ENCODE results near the gene TEDC2.
"Not testable (repeated sequence)": the region's sequence is repeated elsewhere in the genome, so short reads cannot be mapped to it uniquely, and the experiment has no call there.

Gene TEDC2

GRCh38 chr16:2437032-2437790, 22.7 kb upstream of the TEDC2 start:
- in situ Hi-C loops (cut with MboI; ENCODE audit: low sequenced_read_pairs), result no loop called here

DNA sequence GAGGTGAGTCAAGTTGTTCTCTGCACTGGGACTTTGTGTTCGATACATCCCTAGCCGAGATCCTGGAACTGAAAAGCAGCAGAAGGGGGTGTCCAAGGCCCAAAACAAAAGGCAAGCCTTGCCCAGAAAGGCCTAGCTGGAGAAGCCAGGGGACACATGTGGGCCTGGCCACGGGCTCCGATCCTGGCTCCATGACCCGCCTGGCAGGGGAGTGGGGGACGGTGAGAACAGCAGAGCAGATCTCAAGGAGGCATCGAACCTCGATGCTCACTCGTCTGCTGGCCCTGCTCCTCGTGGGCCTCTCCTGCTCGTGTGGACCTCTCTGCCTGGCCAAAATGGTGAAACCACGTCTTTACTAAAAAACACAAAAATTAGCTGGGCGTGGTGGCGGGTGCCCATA, 21.8 kb upstream of the TEDC2 start:
- in situ Hi-C loops (cut with MboI; ENCODE audit: low sequenced_read_pairs), result no loop called here

- in situ Hi-C loops (cut with MboI; ENCODE audit: low sequenced_read_pairs), result no loop called here
These were observed 20.3 kb upstream of the TEDC2 start for GRCh38 chr16:2439598-2439997.

- in situ Hi-C loops (cut with MboI; ENCODE audit: low sequenced_read_pairs), result not testable (repeated sequence)
These were observed 18.6 kb upstream of the TEDC2 start for GRCh38 chr16:2441143-2441804.

DNA sequence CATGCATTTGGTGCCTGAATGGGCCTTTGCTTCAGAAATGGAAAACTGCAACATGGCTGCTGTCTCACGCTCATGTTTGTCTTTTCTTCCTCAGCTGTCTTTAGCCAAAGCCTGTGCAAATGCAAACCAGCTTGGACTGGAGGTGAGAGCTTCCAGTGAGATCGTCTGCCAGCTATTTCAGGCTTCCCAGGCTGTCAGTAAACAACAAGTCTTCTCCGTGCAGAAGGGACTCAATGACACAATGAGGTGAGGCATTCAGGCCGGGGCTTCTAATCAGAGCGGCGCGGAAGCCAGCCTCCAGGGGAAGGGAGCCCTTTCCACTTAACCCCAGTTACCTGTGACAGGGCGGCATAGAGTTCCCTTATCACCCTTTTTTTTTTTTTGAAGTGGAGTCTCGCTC, 16.4 kb upstream of the TEDC2 start:
- in situ Hi-C loops (cut with MboI; ENCODE audit: low sequenced_read_pairs), result no loop called here

GRCh38 chr16:2447920-2448583, 11.9 kb upstream of the TEDC2 start:
- in situ Hi-C loops (cut with MboI; ENCODE audit: low sequenced_read_pairs), result no loop called here

GRCh38 chr16:2449118-2449517, 10.8 kb upstream of the TEDC2 start:
- in situ Hi-C loops (cut with MboI; ENCODE audit: low sequenced_read_pairs), result no loop called here

DNA sequence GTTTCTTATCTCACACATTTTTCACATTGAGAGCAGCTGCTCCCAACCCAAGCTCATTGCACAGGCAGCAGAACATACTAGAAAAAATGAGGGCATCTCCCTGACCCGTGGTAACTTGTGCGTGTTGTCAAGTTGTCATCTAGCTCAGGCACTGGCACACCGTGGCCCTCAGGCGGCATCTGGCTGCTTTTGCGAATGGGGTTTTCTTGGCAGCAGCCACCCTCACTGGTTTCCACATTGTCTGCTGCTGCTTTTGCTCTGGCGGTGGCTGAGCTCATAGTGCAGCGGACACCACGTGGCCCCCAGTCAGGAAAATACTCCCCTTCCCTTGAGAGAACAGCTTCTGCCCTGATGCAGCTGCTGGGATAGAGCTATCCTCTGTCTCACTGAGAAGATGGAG, 9.4 kb upstream of the TEDC2 start:
- in situ Hi-C loops (cut with MboI; ENCODE audit: low sequenced_read_pairs), result no loop called here

GRCh38 chr16:2450975-2451381, 8.9 kb upstream of the TEDC2 start:
- in situ Hi-C loops (cut with MboI; ENCODE audit: low sequenced_read_pairs), result no loop called here

DNA sequence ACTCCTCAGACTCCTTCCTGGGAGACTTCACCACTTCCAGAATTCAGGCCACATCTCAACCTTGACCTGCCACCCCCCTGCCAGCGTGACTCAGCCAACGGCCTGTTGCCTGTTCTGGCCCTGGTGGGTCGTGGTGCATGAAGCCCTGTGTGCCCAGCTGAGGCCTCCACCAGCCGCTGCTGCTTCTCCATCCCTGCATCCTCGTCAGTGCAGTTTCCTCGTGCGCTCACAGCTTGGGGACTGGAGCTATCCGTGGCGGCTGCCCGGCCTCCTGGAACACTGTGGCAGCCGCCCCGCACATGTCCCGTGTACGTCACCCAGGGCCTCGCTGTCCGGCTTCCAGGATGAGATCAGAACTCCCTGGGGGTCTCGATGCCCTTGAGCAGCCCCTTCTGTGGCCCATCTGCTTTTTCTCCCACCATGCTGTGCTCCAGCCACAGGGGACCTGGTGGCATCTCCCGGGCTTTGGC, 8.0 kb upstream of the TEDC2 start:
- in situ Hi-C loops (cut with MboI; ENCODE audit: low sequenced_read_pairs), result no loop called here

GRCh38 chr16:2452650-2453049, 7.3 kb upstream of the TEDC2 start:
- in situ Hi-C loops (cut with MboI; ENCODE audit: low sequenced_read_pairs), result no loop called here

DNA sequence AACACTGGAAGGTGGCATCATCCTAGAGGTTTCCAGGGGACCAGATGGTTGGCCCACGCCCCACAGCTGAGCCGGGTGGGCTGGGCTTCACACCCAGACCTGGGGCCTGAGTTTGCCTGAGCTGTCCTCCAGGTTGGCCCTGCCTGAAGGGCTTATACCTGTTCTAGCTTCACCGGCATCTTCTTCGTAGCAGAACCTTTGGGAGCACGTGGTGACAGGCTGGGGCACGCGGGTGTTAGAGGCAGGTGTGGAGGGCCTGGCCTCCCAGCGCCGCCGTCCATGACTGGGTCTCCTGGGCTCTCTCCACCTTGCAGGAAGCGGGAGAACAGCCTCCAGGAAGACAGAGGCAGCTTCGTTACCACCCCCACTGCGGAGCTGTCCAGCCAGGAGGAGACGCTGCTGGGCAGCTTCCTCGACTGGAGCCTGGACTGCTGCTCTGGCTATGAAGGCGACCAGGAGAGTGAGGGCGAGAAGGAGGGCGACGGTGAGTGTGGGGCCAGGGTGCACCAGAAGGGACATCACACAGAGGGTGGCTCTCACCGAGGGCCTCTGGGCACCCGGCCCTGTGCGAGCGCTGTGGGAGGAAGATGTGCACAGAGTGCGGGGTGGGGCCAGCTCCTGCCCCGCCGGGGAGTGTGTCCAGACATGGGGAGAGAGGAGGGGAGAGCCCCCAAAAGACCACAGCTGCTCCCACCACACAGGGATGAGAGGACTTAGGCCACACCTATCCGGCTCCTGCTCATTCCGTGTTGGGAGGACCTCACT, 4.6 kb upstream of the TEDC2 start:
- in situ Hi-C loops (cut with MboI; ENCODE audit: low sequenced_read_pairs), result no loop called here

- in situ Hi-C loops (cut with MboI; ENCODE audit: low sequenced_read_pairs), result no loop called here
These were observed 3.3 kb upstream of the TEDC2 start for GRCh38 chr16:2456551-2457153.

GRCh38 chr16:2457267-2457666, 2.6 kb upstream of the TEDC2 start:
- in situ Hi-C loops (cut with MboI; ENCODE audit: low sequenced_read_pairs), result no loop called here

- in situ Hi-C loops (cut with MboI; ENCODE audit: low sequenced_read_pairs), result no loop called here
These were observed 2.0 kb upstream of the TEDC2 start for GRCh38 chr16:2457946-2458345.

DNA sequence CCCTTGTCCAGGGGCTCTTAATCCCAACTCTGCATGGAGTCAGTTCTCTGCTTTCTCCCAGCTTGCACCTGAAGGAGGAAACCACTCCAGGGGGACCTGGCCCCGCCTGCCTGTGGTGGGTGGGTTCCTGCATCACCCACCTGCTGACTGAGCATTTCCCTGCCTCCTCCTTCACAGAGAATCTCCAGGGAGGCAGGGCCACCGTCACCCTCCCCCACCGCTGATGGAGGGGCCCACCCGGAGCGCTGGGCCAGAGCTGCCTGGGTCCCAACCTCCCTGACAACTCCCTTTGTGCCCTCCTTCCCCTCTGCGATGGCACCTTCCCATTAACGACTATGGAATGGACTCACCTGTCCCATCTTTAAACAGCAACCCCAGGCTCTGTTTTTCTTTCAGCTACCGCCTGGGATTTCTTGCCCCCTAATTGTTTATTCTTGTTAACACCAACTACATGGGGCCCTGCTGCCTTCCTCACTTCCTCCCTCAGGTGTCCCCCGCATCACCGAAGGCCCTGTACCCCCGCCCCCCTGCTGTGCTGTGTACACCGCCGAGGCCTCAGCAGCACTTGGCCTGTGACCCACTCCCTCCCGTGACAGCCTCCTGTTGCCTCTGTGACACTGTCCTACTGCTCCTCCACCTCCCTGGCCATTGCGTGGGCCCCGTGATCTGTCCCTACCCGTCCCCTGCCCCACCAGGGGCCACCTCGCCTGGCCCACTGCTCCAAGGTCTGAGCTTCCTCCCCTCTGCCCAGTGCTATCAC, 842 bp upstream of the TEDC2 start:
- in situ Hi-C loops (cut with MboI; ENCODE audit: low sequenced_read_pairs), result no loop called here

DNA sequence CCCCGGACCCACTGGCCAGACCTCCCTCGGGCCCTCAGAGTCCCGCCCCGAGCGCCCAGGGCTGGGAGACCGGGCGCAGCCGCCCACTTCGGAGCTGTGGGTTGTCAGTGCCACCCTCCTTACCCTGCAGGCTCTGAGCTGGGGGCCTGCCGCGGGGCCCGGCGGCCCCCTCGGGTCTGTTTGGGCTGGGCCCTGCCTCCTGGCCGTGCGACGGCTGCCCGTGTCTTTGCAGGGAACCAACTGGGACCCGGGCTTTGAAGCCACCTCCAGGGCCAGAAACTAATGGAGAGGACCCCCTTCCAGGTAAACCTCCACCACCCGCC, 443 bp downstream of the TEDC2 start:
- in situ Hi-C loops (cut with MboI; ENCODE audit: low sequenced_read_pairs), result no loop called here

- in situ Hi-C loops (cut with MboI; ENCODE audit: low sequenced_read_pairs), result no loop called here
These were observed 1.0 kb downstream of the TEDC2 start for GRCh38 chr16:2460916-2461315.

- in situ Hi-C loops (cut with MboI; ENCODE audit: low sequenced_read_pairs), result no loop called here
These were observed 2.3 kb downstream of the TEDC2 start for GRCh38 chr16:2462031-2462866.

All from HL-60/S4 (cell line).